ENCODE results near the gene FBXL13. TPM values are rescaled to one million over a fixed set of nuclear protein-coding genes. Genes with fewer than 3 reads are reported as not detected.

FBXL13 gene
- total and polyA plus RNA-seq, 2 of the 8 experiments (the other 6 are each of a cell fraction or from before 2014, with no cell fraction given): 1.2 to 2.8 TPM

DNA sequence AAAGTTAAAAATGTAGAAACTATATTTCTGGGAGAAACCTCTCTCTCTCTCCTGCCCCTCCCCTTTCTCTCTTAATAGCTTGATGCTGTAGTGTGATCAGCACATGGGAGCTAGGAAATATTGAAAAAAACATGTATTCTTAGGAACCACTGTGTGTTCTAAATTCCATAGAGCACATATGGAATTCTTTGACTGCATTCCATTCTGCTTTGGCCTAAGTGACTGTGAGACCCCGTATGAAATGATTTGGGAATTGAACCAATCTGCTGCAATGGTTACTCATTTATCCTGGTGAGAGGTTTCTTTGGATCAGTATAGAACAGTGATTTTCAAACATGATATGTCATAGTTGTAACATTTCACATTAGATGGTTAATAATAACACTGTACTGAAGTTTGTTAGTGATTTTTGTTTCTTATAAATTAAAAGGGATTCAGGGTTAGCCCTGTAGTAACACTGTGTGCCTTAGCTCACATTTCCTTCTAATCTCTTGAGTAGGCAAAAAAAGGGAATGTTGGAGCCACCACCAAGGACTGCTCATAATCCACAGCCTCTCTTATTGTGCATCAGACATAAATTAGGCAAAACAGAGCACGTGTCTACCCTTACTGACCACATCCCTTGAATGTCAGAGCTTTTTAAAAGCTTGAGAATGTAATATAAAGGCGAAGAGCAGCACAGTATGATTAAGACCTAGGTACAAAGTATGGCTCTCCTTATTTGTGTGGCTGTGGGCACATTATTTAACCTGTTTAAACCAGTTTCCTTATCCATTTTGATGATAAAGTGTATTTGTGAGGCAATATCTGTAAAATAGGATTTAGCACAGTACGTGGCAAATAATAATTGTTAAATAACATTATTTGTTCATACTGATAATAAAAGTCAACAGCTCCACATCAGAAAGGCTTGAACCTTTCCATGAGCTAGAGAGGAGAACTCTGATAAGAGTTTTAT is 256.7 kb downstream of the FBXL13 start (continued):
- TF ChIP-seq, protein P1, sequence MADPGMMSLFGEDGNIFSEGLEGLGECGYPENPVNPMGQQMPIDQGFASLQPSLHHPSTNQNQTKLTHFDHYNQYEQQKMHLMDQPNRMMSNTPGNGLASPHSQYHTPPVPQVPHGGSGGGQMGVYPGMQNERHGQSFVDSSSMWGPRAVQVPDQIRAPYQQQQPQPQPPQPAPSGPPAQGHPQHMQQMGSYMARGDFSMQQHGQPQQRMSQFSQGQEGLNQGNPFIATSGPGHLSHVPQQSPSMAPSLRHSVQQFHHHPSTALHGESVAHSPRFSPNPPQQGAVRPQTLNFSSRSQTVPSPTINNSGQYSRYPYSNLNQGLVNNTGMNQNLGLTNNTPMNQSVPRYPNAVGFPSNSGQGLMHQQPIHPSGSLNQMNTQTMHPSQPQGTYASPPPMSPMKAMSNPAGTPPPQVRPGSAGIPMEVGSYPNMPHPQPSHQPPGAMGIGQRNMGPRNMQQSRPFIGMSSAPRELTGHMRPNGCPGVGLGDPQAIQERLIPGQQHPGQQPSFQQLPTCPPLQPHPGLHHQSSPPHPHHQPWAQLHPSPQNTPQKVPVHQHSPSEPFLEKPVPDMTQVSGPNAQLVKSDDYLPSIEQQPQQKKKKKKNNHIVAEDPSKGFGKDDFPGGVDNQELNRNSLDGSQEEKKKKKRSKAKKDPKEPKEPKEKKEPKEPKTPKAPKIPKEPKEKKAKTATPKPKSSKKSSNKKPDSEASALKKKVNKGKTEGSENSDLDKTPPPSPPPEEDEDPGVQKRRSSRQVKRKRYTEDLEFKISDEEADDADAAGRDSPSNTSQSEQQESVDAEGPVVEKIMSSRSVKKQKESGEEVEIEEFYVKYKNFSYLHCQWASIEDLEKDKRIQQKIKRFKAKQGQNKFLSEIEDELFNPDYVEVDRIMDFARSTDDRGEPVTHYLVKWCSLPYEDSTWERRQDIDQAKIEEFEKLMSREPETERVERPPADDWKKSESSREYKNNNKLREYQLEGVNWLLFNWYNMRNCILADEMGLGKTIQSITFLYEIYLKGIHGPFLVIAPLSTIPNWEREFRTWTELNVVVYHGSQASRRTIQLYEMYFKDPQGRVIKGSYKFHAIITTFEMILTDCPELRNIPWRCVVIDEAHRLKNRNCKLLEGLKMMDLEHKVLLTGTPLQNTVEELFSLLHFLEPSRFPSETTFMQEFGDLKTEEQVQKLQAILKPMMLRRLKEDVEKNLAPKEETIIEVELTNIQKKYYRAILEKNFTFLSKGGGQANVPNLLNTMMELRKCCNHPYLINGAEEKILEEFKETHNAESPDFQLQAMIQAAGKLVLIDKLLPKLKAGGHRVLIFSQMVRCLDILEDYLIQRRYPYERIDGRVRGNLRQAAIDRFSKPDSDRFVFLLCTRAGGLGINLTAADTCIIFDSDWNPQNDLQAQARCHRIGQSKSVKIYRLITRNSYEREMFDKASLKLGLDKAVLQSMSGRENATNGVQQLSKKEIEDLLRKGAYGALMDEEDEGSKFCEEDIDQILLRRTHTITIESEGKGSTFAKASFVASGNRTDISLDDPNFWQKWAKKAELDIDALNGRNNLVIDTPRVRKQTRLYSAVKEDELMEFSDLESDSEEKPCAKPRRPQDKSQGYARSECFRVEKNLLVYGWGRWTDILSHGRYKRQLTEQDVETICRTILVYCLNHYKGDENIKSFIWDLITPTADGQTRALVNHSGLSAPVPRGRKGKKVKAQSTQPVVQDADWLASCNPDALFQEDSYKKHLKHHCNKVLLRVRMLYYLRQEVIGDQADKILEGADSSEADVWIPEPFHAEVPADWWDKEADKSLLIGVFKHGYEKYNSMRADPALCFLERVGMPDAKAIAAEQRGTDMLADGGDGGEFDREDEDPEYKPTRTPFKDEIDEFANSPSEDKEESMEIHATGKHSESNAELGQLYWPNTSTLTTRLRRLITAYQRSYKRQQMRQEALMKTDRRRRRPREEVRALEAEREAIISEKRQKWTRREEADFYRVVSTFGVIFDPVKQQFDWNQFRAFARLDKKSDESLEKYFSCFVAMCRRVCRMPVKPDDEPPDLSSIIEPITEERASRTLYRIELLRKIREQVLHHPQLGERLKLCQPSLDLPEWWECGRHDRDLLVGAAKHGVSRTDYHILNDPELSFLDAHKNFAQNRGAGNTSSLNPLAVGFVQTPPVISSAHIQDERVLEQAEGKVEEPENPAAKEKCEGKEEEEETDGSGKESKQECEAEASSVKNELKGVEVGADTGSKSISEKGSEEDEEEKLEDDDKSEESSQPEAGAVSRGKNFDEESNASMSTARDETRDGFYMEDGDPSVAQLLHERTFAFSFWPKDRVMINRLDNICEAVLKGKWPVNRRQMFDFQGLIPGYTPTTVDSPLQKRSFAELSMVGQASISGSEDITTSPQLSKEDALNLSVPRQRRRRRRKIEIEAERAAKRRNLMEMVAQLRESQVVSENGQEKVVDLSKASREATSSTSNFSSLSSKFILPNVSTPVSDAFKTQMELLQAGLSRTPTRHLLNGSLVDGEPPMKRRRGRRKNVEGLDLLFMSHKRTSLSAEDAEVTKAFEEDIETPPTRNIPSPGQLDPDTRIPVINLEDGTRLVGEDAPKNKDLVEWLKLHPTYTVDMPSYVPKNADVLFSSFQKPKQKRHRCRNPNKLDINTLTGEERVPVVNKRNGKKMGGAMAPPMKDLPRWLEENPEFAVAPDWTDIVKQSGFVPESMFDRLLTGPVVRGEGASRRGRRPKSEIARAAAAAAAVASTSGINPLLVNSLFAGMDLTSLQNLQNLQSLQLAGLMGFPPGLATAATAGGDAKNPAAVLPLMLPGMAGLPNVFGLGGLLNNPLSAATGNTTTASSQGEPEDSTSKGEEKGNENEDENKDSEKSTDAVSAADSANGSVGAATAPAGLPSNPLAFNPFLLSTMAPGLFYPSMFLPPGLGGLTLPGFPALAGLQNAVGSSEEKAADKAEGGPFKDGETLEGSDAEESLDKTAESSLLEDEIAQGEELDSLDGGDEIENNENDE (IDR thresholded peaks at IDR 0.05; ENCODE audit: insufficient replicate concordance, low read length): no peak
- TF ChIP-seq CBX5 (IDR thresholded peaks at IDR 0.05; ENCODE audit: low read depth, low read length) (no peak), HDAC6 (IDR thresholded peaks at IDR 0.05; ENCODE audit: low read depth, low read length) (no peak), EP300 (IDR thresholded peaks at IDR 0.05; ENCODE audit: borderline replicate concordance in 1 of 2, low read depth in 2 of 2, low read length in 2 of 2) (no peak), CHD2 (IDR thresholded peaks at IDR 0.05; ENCODE audit: low read length) (no peak), KDM5A (IDR thresholded peaks at IDR 0.05; ENCODE audit: low read length) (no peak), CREB1 (IDR thresholded peaks at IDR 0.05) (no peak)
- TF ChIP-seq, protein P2, sequence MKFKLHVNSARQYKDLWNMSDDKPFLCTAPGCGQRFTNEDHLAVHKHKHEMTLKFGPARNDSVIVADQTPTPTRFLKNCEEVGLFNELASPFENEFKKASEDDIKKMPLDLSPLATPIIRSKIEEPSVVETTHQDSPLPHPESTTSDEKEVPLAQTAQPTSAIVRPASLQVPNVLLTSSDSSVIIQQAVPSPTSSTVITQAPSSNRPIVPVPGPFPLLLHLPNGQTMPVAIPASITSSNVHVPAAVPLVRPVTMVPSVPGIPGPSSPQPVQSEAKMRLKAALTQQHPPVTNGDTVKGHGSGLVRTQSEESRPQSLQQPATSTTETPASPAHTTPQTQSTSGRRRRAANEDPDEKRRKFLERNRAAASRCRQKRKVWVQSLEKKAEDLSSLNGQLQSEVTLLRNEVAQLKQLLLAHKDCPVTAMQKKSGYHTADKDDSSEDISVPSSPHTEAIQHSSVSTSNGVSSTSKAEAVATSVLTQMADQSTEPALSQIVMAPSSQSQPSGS (IDR thresholded peaks at IDR 0.05; ENCODE audit: low read length): no peak

All from H1 (cell line).